Keratinocyte (primary cell): Measurements from ENCODE around the gene ACMSD. TPM values are rescaled to one million over a fixed set of nuclear protein-coding genes. Genes with fewer than 3 reads are reported as not detected.

Experiments
- DNase-seq: peaks from one replicate; pipeline ENCODE4 v3.0.0-alpha.2; 2011; ENCODE audit warnings: low read depth, missing footprints, low spot score
- FAIRE-seq: peaks from 2 replicates; lab custom pipeline; 2011; peaks lifted over from hg19 to GRCh38; lab: Jason Lieb, UNC
- H2AFZ ChIP-seq: 2 replicates; pipeline ENCODE4 v1.6.0; 2012; ENCODE audit warnings: low read length, control low read depth, inconsistent platforms; ENCODE audit not compliant: control insufficient read depth
- H3K27ac ChIP-seq: 2 replicates; pipeline ENCODE4 v1.5.1; 2011; ENCODE audit warnings: low read length; ENCODE audit not compliant: control insufficient read depth, insufficient read depth
- H3K27me3 ChIP-seq: 3 replicates; pipeline ENCODE4 v1.6.0; 2011; ENCODE audit warnings: low read length; ENCODE audit not compliant: control insufficient read depth, insufficient read depth; ENCODE audit errors: extremely low read depth
- H3K36me3 ChIP-seq, 2 experiments: 2 replicates in 1 of 2; 3 replicates in 1 of 2; pipeline ENCODE4 v1.5.1; 2011; ENCODE audit warnings: low read length in 2 of 2, mild to moderate bottlenecking in 1 of 2; ENCODE audit not compliant: control insufficient read depth in 2 of 2, insufficient read depth in 2 of 2; ENCODE audit errors: extremely low read depth in 1 of 2
- H3K4me1 ChIP-seq: 3 replicates; pipeline ENCODE4 v1.5.1; 2011; ENCODE audit warnings: low read length; ENCODE audit not compliant: control insufficient read depth, insufficient read depth; ENCODE audit errors: extremely low read depth
- H3K4me2 ChIP-seq: 3 replicates; pipeline ENCODE4 v1.6.0; 2011; ENCODE audit warnings: low read depth, low read length; ENCODE audit not compliant: control insufficient read depth, insufficient read depth; ENCODE audit errors: extremely low read depth
- H3K4me3 ChIP-seq, 3 experiments: fragments of 200-600 bp in 1 of 3; sonication (generic) in 1 of 3; 2 replicates in 2 of 3; 3 replicates in 1 of 3; pipeline ENCODE4 v1.5.1; 2011 to 2016; ENCODE audit warnings: low read length in 3 of 3, mild to moderate bottlenecking in 3 of 3, control low read depth in 2 of 3, inconsistent platforms in 1 of 3, low read depth in 1 of 3, mixed read lengths in 1 of 3, mixed run types in 1 of 3, moderate library complexity in 1 of 3; ENCODE audit not compliant: control insufficient read depth in 2 of 3, insufficient read depth in 2 of 3; ENCODE audit errors: extremely low read depth in 1 of 3
- H3K79me2 ChIP-seq: 2 replicates; pipeline ENCODE4 v1.6.0; 2012; ENCODE audit warnings: low read length; ENCODE audit not compliant: control insufficient read depth, insufficient read depth
- H3K9ac ChIP-seq: 3 replicates; pipeline ENCODE4 v1.6.0; 2011; ENCODE audit warnings: low read length; ENCODE audit not compliant: control insufficient read depth, insufficient read depth; ENCODE audit errors: extremely low read depth
- H3K9me1 ChIP-seq: 3 replicates; pipeline ENCODE4 v1.6.0; 2011; ENCODE audit warnings: low read length; ENCODE audit not compliant: control insufficient read depth, insufficient read depth; ENCODE audit errors: extremely low read depth
- H3K9me3 ChIP-seq: 2 replicates; pipeline ENCODE4 v1.5.1; 2012; ENCODE audit warnings: low read depth, low read length; ENCODE audit not compliant: control insufficient read depth
- H4K20me1 ChIP-seq: 3 replicates; pipeline ENCODE4 v1.6.0; 2011; ENCODE audit warnings: low read length; ENCODE audit not compliant: control insufficient read depth, insufficient read depth; ENCODE audit errors: extremely low read depth
- CTCF ChIP-seq, 3 experiments: IDR thresholded peaks in 1 of 3; conservative IDR thresholded peaks in 1 of 3; optimal IDR thresholded peaks in 1 of 3; 2 replicates in 2 of 3; 3 replicates in 1 of 3; pipeline versions ENCODE3 to v1.5.1; 2011; ENCODE audit warnings: low read length in 3 of 3, mild to moderate bottlenecking in 3 of 3, moderate library complexity in 2 of 3, control low read depth in 1 of 3, inconsistent platforms in 1 of 3; ENCODE audit not compliant: insufficient read depth in 2 of 3; ENCODE audit errors: extremely low read depth in 1 of 3
- EZH2 ChIP-seq: IDR thresholded peaks from one replicate; pipeline ENCODE4 v1.6.1; 2012; ENCODE audit warnings: inconsistent platforms, mild to moderate bottlenecking, low read length, moderate library complexity
- dilution Hi-C: fragments of 300-500 bp; cut with MboI; formaldehyde crosslinking; loops from one replicate; pipeline ENCODE4 v1.7.0; 2020; ENCODE audit warnings: low sequenced_read_pairs; ENCODE audit not compliant: extremely low pct_ligation_motif_present
- polyA plus RNA-seq, 5 experiments: library from polyadenylated mRNA; depleted of rRNA in 3 of 5; stranded (reverse) in 3 of 5; stranded (forward) in 1 of 5; unstranded in 1 of 5; fragments of >200 nt; gene quantifications; 1 replicate in 1 of 5; 2 replicates in 3 of 5; 3 replicates in 1 of 5; pipeline versions ENCODE4 v1.2.1 to v1.2.3, GENCODE V29; 2011 to 2012; ENCODE audit warnings: missing spikeins in 2 of 5, low read depth in 1 of 5, low replicate concordance in 1 of 5
- small RNA-seq, 3 experiments: library from RNA; depleted of rRNA; stranded (forward); fragments of <200 nt; gene quantifications; one replicate each; pipeline ENCODE3, GENCODE V24; 2012; ENCODE audit warnings: low read depth in 3 of 3, low replicate concordance in 1 of 3; ENCODE audit not compliant: insufficient read length in 3 of 3

ACMSD gene
- polyA plus RNA-seq, 1 donor (not counting 4 experiments of a cell fraction or from before 2014, with no cell fraction given), result not detected

GRCh38 chr2:134949981-134950708 is 111.7 kb downstream of the ACMSD start:
- Histone ChIP-seq H3K9me3 (no peaks in the 10 kb centered on the region), H3K27ac (no peak overlapping the region), H3K27me3 (no peaks in the 10 kb centered on the region), H4K20me1 (no peaks in the 10 kb centered on the region), H3K4me1 (no peaks in the 10 kb centered on the region), H3K9ac (no peak overlapping the region), H2AFZ (no peak overlapping the region), H3K36me3 (peaks cover 11 to 22% of the 10 kb centered on the region in 2 experiments), H3K79me2 (peaks cover 5% of the 10 kb centered on the region), H3K4me2 (no peak overlapping the region), H3K9me1 (no peaks in the 10 kb centered on the region), H3K4me3 (no peak overlapping the region)
- TF ChIP-seq EZH2 (no peak), CTCF (optimal IDR thresholded peaks at IDR 0.05 in 1 of 3, IDR thresholded peaks at IDR 0.05 in 1 of 3, conservative IDR thresholded peaks at IDR 0.05 in 1 of 3; ENCODE audit: extremely low read depth in 1 of 3, insufficient read depth in 2 of 3, low read length in 3 of 3) (no peak)
- dilution Hi-C loops, result no loop called here
- FAIRE-seq (no peak), DNase-seq (no peak)

- no peaks in the 10 kb centered on the region for H3K4me1 ChIP-seq
- TF ChIP-seq EZH2, result no peak
- no peak for TF ChIP-seq CTCF (optimal IDR thresholded peaks at IDR 0.05 in 1 of 3, IDR thresholded peaks at IDR 0.05 in 1 of 3, conservative IDR thresholded peaks at IDR 0.05 in 1 of 3; ENCODE audit: extremely low read depth in 1 of 3, insufficient read depth in 2 of 3, low read length in 3 of 3)
- peaks cover 11 to 24% of the 10 kb centered on the region in 2 experiments for H3K36me3 ChIP-seq
- no peak for FAIRE-seq
- H3K9me3 ChIP-seq, result no peaks in the 10 kb centered on the region
- no peak overlapping the region for H3K27ac ChIP-seq
- no peak overlapping the region for H3K4me2 ChIP-seq
- H3K9ac ChIP-seq, result no peak overlapping the region
- H2AFZ ChIP-seq, result no peak overlapping the region
- no peaks in the 10 kb centered on the region for H4K20me1 ChIP-seq
- no peaks in the 10 kb centered on the region for H3K9me1 ChIP-seq
- dilution Hi-C loops, result no loop called here
- no peak for DNase-seq
- no peaks in the 10 kb centered on the region for H3K27me3 ChIP-seq
- H3K4me3 ChIP-seq, result no peak overlapping the region
- peaks cover 5% of the 10 kb centered on the region for H3K79me2 ChIP-seq
Measured at GRCh38 chr2:134950886-134951285, 112.5 kb downstream of the ACMSD start.

Small RNA genes lying within 50 kb of the gene (small RNA-seq; reads per million reads assigned to genes)
- 0 reads per million in 3 experiments for gene AC110620.1
- gene MIR5590, result 0 reads per million in 3 experiments

Other genes with a start within 250 kb of the ACMSD start
- not detected in 3 replicates for gene TMEM163, start 119.6 kb upstream of the ACMSD start, polyA plus RNA-seq
- gene CCNT2, start 80.2 kb downstream of the ACMSD start, polyA plus RNA-seq, result 10.2 to 20.9 TPM (median 20.1 TPM) in 3 replicates
- gene MAP3K19, start 208.8 kb downstream of the ACMSD start, polyA plus RNA-seq, result not detected in 3 replicates
- gene RAB3GAP1, start 213.7 kb downstream of the ACMSD start, polyA plus RNA-seq, result 28.4 to 41.6 TPM (median 31.5 TPM) in 3 replicates